ENCODE data around the gene BLACAT1. TPM values are rescaled to one million over a fixed set of nuclear protein-coding genes. Genes with fewer than 3 reads are reported as not detected.

Gene BLACAT1
- total RNA-seq, 1 experiment from 2014 or later: 0.31 TPM

DNA sequence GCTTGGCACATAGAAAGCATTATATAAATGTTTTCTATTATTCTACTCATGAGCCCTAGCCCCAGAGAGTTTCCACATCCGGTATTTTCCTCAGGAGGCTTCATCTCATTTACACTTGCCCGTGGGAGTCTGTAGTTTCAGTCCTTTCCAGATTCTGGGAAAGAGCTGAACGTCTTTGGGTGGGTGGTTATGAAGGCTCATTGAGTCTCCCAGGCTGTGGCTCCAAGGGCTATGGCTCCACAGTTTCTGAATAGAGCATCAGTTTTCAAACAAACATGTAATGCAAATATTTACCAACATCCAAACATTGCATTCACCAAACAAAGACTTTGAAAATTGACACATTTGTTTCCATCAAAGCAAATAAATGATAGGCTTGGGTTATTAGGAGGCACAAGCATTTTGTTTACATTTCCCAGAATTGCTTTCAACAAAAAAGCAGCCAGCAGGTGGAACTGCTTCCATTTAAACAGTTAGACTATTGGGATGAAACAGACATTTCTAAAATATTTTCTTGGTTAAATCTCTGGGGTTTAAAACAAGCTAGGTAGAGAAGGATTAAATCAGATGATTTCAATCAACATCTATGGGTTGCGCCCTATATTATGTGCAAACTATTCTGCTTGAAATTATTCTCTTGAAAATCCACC, 32.7 kb downstream of the BLACAT1 start:
- Histone ChIP-seq H3K4me3 (ENCODE audit: low read depth in 2 of 2, low read length in 2 of 2) (no peak overlapping the region), H3K36me3 (ENCODE audit: control insufficient read depth, insufficient read depth, low read length) (no peaks in the 10 kb centered on the region), H3K9me3 (ENCODE audit: control insufficient read depth, insufficient read depth, low read depth, low read length) (no peaks in the 10 kb centered on the region), H3K4me1 (ENCODE audit: control insufficient read depth, insufficient read depth, low read length) (no peaks in the 10 kb centered on the region), H3K27ac (ENCODE audit: low read length) (no peak overlapping the region), H3K27me3 (ENCODE audit: control insufficient read depth, insufficient read depth, low read length) (peaks cover 31% of the 10 kb centered on the region)
- ATAC-seq (no peak), DNase-seq (ENCODE audit: low read depth, low spot score) (no peak)
- no TSS peak for BruUV-seq (replicated peaks)
- TF ChIP-seq POLR2AphosphoS5 (IDR thresholded peaks at IDR 0.05; ENCODE audit: low read depth, low read length) (no peak), TCF7L2 (IDR thresholded peaks at IDR 0.05; ENCODE audit: low read depth, low read length) (no peak)
- POLR2A ChIA-PET: no interaction called here
- intact Hi-C loops (cut with micrococcal nuclease; ENCODE audit: unreplicated experiment) (no loop called here), in situ Hi-C loops (cut with HindIII; ENCODE audit: low pct_unique_long_range_greater_than_20kb, low sequenced_read_pairs) (no loop called here)
- CTCF ChIA-PET: interaction anchor here (1.2 kb wide), 1 partner anchor 63 kb away, joined by 3 read pairs; no protein-coding TSS in a partner anchor

DNA sequence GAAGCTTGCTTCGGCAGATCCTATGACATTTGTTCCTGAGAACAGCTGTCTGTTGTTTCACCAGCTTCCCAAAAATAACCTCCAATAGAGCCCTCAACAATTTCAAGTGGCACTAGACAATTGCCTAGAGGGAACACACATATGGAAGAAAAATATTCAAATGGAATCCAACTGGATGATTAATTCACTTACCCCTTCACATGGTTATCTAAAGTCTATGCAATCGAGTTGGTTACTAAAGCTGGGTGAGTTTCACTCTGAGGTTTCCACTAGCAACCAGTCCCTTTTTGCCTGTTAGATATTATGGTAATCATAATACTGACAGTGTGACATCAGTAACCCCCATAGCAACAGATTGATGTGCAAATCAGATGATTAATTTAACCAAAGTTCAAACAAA, 34.0 kb downstream of the BLACAT1 start, which contains the start of gene LEMD1:
Gene LEMD1, minus strand, starts transcription at position 259 of the 400 bp plus-strand sequence. CDS start 1,520 bp downstream, outside the sequence.
- no peaks in the 10 kb centered on the region for H3K36me3 ChIP-seq (ENCODE audit: control insufficient read depth, insufficient read depth, low read length)
- no peak within 1 kb of the TSS for H3K4me3 ChIP-seq (ENCODE audit: low read depth in 2 of 2, low read length in 2 of 2)
- no peaks in the 10 kb centered on the region for H3K4me1 ChIP-seq (ENCODE audit: control insufficient read depth, insufficient read depth, low read length)
- in situ Hi-C loops (cut with HindIII; ENCODE audit: low pct_unique_long_range_greater_than_20kb, low sequenced_read_pairs) (no loop called here), intact Hi-C loops (cut with micrococcal nuclease; ENCODE audit: unreplicated experiment) (no loop called here)
- H3K27me3 ChIP-seq (ENCODE audit: control insufficient read depth, insufficient read depth, low read length): peaks cover 31% of the 10 kb centered on the region
- no TSS peak for BruUV-seq (replicated peaks)
- TF ChIP-seq POLR2AphosphoS5 (IDR thresholded peaks at IDR 0.05; ENCODE audit: low read depth, low read length) (no peak), TCF7L2 (IDR thresholded peaks at IDR 0.05; ENCODE audit: low read depth, low read length) (no peak), SIN3A (IDR thresholded peaks at IDR 0.05; ENCODE audit: borderline replicate concordance, insufficient read depth, low read depth, low read length) (no peak)
- TF ChIP-seq, protein P1, sequence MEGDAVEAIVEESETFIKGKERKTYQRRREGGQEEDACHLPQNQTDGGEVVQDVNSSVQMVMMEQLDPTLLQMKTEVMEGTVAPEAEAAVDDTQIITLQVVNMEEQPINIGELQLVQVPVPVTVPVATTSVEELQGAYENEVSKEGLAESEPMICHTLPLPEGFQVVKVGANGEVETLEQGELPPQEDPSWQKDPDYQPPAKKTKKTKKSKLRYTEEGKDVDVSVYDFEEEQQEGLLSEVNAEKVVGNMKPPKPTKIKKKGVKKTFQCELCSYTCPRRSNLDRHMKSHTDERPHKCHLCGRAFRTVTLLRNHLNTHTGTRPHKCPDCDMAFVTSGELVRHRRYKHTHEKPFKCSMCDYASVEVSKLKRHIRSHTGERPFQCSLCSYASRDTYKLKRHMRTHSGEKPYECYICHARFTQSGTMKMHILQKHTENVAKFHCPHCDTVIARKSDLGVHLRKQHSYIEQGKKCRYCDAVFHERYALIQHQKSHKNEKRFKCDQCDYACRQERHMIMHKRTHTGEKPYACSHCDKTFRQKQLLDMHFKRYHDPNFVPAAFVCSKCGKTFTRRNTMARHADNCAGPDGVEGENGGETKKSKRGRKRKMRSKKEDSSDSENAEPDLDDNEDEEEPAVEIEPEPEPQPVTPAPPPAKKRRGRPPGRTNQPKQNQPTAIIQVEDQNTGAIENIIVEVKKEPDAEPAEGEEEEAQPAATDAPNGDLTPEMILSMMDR (IDR thresholded peaks at IDR 0.05): no peak
- TF ChIP-seq, protein P2, sequence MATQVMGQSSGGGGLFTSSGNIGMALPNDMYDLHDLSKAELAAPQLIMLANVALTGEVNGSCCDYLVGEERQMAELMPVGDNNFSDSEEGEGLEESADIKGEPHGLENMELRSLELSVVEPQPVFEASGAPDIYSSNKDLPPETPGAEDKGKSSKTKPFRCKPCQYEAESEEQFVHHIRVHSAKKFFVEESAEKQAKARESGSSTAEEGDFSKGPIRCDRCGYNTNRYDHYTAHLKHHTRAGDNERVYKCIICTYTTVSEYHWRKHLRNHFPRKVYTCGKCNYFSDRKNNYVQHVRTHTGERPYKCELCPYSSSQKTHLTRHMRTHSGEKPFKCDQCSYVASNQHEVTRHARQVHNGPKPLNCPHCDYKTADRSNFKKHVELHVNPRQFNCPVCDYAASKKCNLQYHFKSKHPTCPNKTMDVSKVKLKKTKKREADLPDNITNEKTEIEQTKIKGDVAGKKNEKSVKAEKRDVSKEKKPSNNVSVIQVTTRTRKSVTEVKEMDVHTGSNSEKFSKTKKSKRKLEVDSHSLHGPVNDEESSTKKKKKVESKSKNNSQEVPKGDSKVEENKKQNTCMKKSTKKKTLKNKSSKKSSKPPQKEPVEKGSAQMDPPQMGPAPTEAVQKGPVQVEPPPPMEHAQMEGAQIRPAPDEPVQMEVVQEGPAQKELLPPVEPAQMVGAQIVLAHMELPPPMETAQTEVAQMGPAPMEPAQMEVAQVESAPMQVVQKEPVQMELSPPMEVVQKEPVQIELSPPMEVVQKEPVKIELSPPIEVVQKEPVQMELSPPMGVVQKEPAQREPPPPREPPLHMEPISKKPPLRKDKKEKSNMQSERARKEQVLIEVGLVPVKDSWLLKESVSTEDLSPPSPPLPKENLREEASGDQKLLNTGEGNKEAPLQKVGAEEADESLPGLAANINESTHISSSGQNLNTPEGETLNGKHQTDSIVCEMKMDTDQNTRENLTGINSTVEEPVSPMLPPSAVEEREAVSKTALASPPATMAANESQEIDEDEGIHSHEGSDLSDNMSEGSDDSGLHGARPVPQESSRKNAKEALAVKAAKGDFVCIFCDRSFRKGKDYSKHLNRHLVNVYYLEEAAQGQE (IDR thresholded peaks at IDR 0.05; ENCODE audit: insufficient read depth in 1 of 2, low read depth in 2 of 2, low read length in 1 of 2): no peak
- ChIA-PET POLR2A (no interaction called here), CTCF (no interaction called here)
- DNase-seq (ENCODE audit: low read depth, low spot score) (no peak), ATAC-seq (no peak)
- H3K27ac ChIP-seq (ENCODE audit: low read length): no peak within 1 kb of the TSS
- H3K9me3 ChIP-seq (ENCODE audit: control insufficient read depth, insufficient read depth, low read depth, low read length): no peaks in the 10 kb centered on the region

DNA sequence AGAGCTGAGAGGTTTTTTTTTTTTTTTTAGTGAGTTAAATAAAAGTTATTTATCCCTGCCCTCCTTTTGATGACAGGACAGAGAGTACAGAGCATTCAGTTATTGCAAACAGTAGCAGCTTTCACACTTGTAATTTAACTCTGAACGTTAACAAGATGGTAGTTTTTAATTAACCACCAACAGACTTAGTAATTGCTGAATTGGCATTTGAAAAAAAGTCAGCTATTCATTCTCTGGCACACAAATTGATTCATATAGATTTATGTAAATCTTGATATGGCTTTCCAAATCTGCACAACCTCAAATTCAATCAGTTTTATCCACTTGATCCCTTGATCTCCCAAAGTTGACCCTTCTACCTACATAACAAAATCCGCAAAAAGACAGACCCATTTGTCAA, 34.9 kb downstream of the BLACAT1 start:
- in situ Hi-C loops (cut with HindIII; ENCODE audit: low pct_unique_long_range_greater_than_20kb, low sequenced_read_pairs): no loop called here
- TF ChIP-seq SIN3A (IDR thresholded peaks at IDR 0.05; ENCODE audit: borderline replicate concordance, insufficient read depth, low read depth, low read length) (no peak), POLR2AphosphoS5 (IDR thresholded peaks at IDR 0.05; ENCODE audit: low read depth, low read length) (no peak), TCF7L2 (IDR thresholded peaks at IDR 0.05; ENCODE audit: low read depth, low read length) (no peak)
- TF ChIP-seq, protein P2 (IDR thresholded peaks at IDR 0.05; ENCODE audit: insufficient read depth in 1 of 2, low read depth in 2 of 2, low read length in 1 of 2): no peak
- TF ChIP-seq, protein P1 (IDR thresholded peaks at IDR 0.05): no peak
- peaks cover 31% of the 10 kb centered on the region for H3K27me3 ChIP-seq (ENCODE audit: control insufficient read depth, insufficient read depth, low read length)

More for the DNA sequence above, 34.9 kb downstream of the BLACAT1 start:
- no peaks in the 10 kb centered on the region for H3K9me3 ChIP-seq (ENCODE audit: control insufficient read depth, insufficient read depth, low read depth, low read length)
- ATAC-seq (no peak), DNase-seq (ENCODE audit: low read depth, low spot score) (no peak)
- no peak overlapping the region for H3K4me3 ChIP-seq (ENCODE audit: low read depth in 2 of 2, low read length in 2 of 2)
- no peak overlapping the region for H3K27ac ChIP-seq (ENCODE audit: low read length)
- no peaks in the 10 kb centered on the region for H3K36me3 ChIP-seq (ENCODE audit: control insufficient read depth, insufficient read depth, low read length)
- ChIA-PET POLR2A (no interaction called here), CTCF (no interaction called here)
- intact Hi-C loops (cut with micrococcal nuclease; ENCODE audit: unreplicated experiment): no loop called here
- no TSS peak for BruUV-seq (replicated peaks)
- H3K4me1 ChIP-seq (ENCODE audit: control insufficient read depth, insufficient read depth, low read length): no peaks in the 10 kb centered on the region

All from Panc1 (cell line).